ENCODE data around the gene ASCL5.

- TF ChIP-seq POLR2A (IDR thresholded peaks at IDR 0.05; ENCODE audit: extremely low read depth, insufficient read length) (no peak), CTCF (IDR thresholded peaks at IDR 0.05; ENCODE audit: low read depth, low read length) (no peak), MAX (IDR thresholded peaks at IDR 0.05; ENCODE audit: low read depth, low read length) (no peak), MYC (IDR thresholded peaks at IDR 0.05; ENCODE audit: low read depth, low read length) (no peak)
Measured at GRCh38 chr1:201110138-201110537, 16.8 kb downstream of the ASCL5 start.

Data from NB4 (cell line).